Activated gamma-delta T cell treated with anti-CD3 and anti-CD28 coated beads, Interleukin-2, amount 50 U/mL, for 16 hours (primary cell): ENCODE results near the gene MUC22.
"Not testable (repeated sequence)": the region's sequence is repeated elsewhere in the genome, so short reads cannot be mapped to it uniquely, and the experiment has no call there.

Experiments
- DNase-seq: peaks from one replicate; pipeline ENCODE4 v3.0.0-alpha.2; 2020; ENCODE audit warnings: low read depth

Gene MUC22

DNA sequence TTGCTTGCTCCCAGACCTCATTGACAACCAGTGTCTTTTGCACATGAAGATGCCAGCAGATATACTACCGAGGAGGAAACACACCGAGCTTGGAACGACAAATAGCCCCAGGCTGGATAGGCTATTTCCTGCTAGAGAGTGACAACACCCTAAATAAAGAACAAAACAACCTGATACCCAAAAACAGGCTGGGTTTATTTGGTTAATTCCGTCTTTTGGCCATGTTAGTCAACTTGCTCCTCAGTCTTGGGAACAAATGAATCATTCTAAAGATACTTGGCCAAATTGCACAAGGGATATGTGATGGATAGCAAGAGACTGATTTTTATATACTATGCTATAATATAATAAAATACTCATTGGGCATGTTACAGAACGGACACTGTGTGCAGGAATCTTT is 11.5 kb upstream of the MUC22 start:
- DNase-seq, result no peak

- not testable (repeated sequence) for DNase-seq
Measured at GRCh38 chr6:31000067-31000860, 10.0 kb upstream of the MUC22 start.

- DNase-seq, result no peak
Measured at GRCh38 chr6:31001281-31001888, 8.9 kb upstream of the MUC22 start.

GRCh38 chr6:31002471-31002870 is 7.8 kb upstream of the MUC22 start:
- no peak for DNase-seq

DNA sequence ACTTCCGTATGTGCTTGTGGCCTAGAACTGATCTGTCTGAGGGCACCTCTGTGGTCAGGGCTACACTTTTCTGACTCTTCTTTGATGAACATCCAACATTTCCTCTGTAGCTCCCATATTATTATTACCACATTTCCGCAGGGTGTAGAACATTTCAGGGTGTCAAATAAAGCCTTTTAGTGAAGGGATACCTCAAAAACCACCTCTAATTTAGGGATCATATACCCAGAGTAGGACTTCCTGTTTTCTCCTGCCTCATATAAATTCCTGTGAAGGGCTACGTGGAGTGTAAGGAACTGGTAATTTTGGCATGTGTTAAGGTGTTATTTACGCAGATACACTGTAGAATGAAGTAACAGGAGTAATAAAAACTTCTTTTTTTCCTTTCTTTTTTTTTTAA is 5.5 kb upstream of the MUC22 start:
- no peak for DNase-seq

DNA sequence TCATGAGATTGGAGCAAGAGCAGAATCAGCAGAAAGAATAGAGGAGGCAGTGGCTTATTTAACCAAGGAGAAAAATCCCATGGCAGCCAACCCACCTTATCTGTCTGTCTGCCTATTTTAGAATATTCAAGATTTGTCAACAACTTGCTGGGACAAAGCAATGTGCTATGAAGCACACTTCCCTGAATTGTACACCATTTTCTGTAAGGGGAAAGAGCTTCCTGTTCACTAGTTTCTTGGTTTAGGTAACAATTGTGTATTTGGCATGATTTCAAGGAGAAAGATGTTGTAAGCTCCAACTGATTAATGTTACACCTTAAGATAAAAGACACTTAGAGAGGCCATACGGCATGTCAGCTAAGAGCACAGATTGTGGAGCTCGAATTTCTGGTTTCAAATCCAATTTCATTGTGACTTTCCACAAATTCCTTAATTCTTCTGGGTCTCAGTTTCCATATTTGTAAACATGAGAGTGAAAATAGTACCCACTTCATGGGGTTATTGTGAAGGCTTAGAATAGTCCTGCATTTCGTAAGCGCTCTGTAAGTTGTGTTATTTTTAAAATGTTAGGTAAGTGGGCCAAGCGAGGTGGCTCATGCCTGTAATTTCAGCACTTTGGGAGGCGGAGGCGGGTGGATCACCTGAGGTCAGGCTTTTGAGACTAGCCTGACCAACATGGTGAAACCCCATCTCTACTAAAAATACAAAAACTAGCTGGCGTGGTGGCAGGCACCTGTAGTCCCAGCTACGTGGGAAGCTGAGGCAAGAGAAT is 4.8 kb upstream of the MUC22 start:
- no peak for DNase-seq

- DNase-seq, result no peak
Measured at GRCh38 chr6:31007694-31008093, 2.6 kb upstream of the MUC22 start.

- no peak for DNase-seq
Measured at GRCh38 chr6:31008165-31008564, 2.1 kb upstream of the MUC22 start.

- DNase-seq, result no peak
Measured at GRCh38 chr6:31009731-31010130, 543 bp upstream of the MUC22 start.

DNA sequence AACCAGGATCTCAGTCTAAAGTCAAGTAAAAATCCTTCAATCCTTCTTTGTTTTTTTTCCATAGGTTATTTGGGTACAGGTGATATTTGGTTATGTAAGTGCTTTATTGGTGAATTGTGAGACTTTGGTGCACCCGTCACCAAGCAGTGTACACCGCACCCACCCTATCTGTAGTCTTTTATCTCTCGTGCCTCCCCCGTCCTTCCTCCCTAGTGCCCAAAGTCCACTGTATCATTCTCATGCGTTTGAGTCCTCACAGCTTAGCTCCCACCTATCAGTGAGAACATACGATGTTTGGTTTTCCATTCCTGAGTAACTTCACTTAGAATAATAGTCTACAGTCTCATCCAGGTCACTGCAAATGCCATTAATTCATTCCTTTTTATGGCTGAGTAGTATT is 879 bp downstream of the MUC22 start:
- DNase-seq, result no peak

- DNase-seq, result no peak
Measured at GRCh38 chr6:31016659-31017299, 6.5 kb downstream of the MUC22 start.

GRCh38 chr6:31017436-31017835 is 7.2 kb downstream of the MUC22 start:
- not testable (repeated sequence) for DNase-seq

GRCh38 chr6:31020057-31020456 is 9.8 kb downstream of the MUC22 start:
- DNase-seq, result no peak

- DNase-seq, result not testable (repeated sequence)
Measured at GRCh38 chr6:31020631-31021255, 10.5 kb downstream of the MUC22 start.

- not testable (repeated sequence) for DNase-seq
Measured at GRCh38 chr6:31021705-31022531, 11.6 kb downstream of the MUC22 start.

DNA sequence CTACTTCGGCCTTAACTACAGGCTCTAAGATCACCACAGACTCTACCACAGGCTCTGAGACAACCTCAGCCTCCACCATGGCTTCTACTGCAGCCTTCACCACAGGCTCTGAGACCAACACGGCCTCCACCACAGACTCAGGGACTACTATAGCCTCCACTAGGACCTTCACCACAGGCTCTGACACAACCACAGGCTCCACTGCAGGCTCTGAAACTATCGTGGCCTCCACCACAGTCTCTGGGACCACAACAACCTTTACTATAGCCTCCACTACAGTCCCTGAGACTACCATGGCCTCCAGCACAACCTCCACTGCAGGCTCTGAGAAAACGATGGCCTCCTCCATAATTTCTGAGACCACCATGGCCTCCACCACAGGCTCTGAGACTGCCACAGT is 15.3 kb downstream of the MUC22 start:
- DNase-seq, result no peak

- no peak for DNase-seq
Measured at GRCh38 chr6:31031095-31031494, 20.8 kb downstream of the MUC22 start.

- DNase-seq, result no peak
Measured at GRCh38 chr6:31033075-31033474, 22.8 kb downstream of the MUC22 start.

DNA sequence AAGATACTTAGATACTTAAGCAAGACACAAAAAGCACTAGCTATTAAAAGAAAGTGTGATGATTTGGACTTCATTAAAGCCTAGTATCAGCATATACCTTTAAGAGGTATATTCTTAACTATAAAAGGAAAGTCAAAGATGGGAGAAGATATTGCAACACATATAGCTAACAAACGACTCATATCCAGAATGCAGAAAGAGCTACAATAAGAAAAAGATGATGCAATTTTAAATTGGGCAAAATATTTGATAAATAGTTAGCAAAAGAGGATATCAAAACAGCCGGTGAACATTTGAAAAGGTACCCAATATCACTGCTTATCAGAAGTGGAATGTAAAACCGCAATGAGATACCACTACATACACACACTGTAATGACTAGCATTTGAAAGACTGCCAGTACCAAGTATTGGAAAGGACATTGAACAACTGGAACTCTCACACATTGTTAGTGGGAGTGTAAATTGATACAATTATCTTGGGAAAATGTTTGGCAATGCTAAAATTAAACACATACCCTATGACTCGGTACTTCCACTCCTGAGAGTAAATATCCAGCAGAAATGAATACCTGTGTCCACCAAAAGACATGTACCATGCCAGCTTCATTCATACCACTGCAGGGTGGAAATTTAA is 25.7 kb downstream of the MUC22 start:
- DNase-seq, result no peak

DNA sequence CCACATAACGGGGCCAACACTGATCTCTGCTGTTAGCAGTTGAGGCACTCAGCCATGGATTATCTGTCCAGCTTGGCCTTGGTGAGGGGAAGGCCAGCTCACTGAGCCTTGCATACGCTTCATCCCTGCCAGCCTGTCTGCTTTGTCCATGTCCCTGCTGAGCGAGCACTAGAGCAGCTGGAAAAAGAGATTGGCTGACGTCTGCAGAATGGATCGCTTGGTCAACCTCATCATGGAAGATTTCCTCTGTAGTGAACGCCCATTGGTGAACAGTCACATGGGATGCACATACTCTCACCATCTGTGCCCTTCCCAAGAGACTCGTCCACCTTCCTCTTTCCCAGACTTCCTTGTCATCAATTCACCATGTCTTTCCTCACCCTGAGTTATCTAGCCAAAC is 26.9 kb downstream of the MUC22 start:
- no peak for DNase-seq

DNA sequence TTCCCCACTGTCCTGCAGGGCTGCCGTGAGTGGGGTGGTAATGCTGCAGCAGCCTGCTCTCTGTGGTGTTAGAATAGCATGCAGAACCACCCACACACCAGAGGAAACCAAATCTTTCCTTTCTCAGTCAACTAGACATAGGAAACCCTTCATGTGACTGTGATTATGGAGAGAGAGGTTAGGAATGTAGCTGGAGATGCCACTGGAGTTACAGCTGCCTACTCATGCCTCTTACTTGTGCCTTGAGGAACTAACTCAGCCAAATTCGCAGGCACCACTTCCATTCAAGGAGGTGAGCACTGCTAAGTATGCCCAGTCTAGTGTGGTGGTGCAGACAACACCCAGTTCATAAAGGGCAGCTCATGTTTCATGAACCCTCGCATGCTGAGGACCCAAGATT is 27.4 kb downstream of the MUC22 start:
- no peak for DNase-seq
